ENCODE measurements around the gene PAFAH1B1. TPM values are rescaled to one million over a fixed set of nuclear protein-coding genes. Genes with fewer than 3 reads are reported as not detected.

The PAFAH1B1 gene
- total RNA-seq, 1 experiment from 2014 or later: 66.4 TPM

GRCh38 chr17:2711608-2712299 is 118.3 kb downstream of the PAFAH1B1 start, which contains the start of gene CLUH:
CLUH (minus strand) TSS chr17:2711764; CDS start chr17:2711661, 103 bp downstream.
- Histone ChIP-seq H3K36me3 (no peaks in the 10 kb centered on the region), H3K27me3 (no peaks in the 10 kb centered on the region), H3K9me3 (no peaks in the 10 kb centered on the region), H3K4me3 (peak within 1 kb of the TSS; percentile 65)
- peak; percentile 93 for DNase-seq

- Histone ChIP-seq H3K27me3 (no peaks in the 10 kb centered on the region), H3K9me3 (no peaks in the 10 kb centered on the region), H3K4me3 (peak overlapping the region; percentile 65), H3K36me3 (no peaks in the 10 kb centered on the region)
- DNase-seq: no peak
These were observed 119.0 kb downstream of the PAFAH1B1 start for GRCh38 chr17:2712300-2713043.

- DNase-seq: no peak
- H3K27me3 ChIP-seq: no peaks in the 10 kb centered on the region
- no peaks in the 10 kb centered on the region for H3K9me3 ChIP-seq
These were observed 120.4 kb downstream of the PAFAH1B1 start for GRCh38 chr17:2713881-2714280.

GRCh38 chr17:2716649-2717048 is 123.2 kb downstream of the PAFAH1B1 start:
- no peak overlapping the region for H3K4me3 ChIP-seq
- H3K27me3 ChIP-seq: no peaks in the 10 kb centered on the region
- H3K36me3 ChIP-seq: no peaks in the 10 kb centered on the region
- H3K9me3 ChIP-seq: no peaks in the 10 kb centered on the region
- no peak for DNase-seq

More at GRCh38 chr17:2713881-2714280, 120.4 kb downstream of the PAFAH1B1 start:
- Histone ChIP-seq H3K4me3 (no peak overlapping the region), H3K36me3 (no peaks in the 10 kb centered on the region)

GRCh38 chr17:2718150-2718938 is 124.9 kb downstream of the PAFAH1B1 start:
- Histone ChIP-seq H3K36me3 (no peaks in the 10 kb centered on the region), H3K4me3 (no peak overlapping the region), H3K27me3 (no peaks in the 10 kb centered on the region), H3K9me3 (no peaks in the 10 kb centered on the region)
- no peak for DNase-seq

GRCh38 chr17:2719861-2720260 is 126.4 kb downstream of the PAFAH1B1 start:
- no peaks in the 10 kb centered on the region for H3K36me3 ChIP-seq
- DNase-seq: no peak
- no peaks in the 10 kb centered on the region for H3K9me3 ChIP-seq

GRCh38 chr17:2721603-2722002 is 128.1 kb downstream of the PAFAH1B1 start:
- no peaks in the 10 kb centered on the region for H3K9me3 ChIP-seq
- 0 out of 2 replicates have a peak, but pooled peaks cover 7% of the 10 kb centered on the region for H3K27me3 ChIP-seq
- no peak for DNase-seq
- no peak overlapping the region for H3K4me3 ChIP-seq
- H3K36me3 ChIP-seq: no peaks in the 10 kb centered on the region

More at GRCh38 chr17:2719861-2720260, 126.4 kb downstream of the PAFAH1B1 start:
- H3K4me3 ChIP-seq: no peak overlapping the region
- H3K27me3 ChIP-seq: 0 out of 2 replicates have a peak, but pooled peaks cover under 1% of the 10 kb centered on the region

- no peaks in the 10 kb centered on the region for H3K36me3 ChIP-seq
- H3K27me3 ChIP-seq: 0 out of 2 replicates have a peak, but pooled peaks cover 7% of the 10 kb centered on the region
- H3K9me3 ChIP-seq: no peaks in the 10 kb centered on the region
- no peak for DNase-seq
- no peak overlapping the region for H3K4me3 ChIP-seq
These were observed 129.2 kb downstream of the PAFAH1B1 start for GRCh38 chr17:2722611-2723010.

- no peak for DNase-seq
- no peak overlapping the region for H3K4me3 ChIP-seq
- H3K27me3 ChIP-seq: 0 out of 2 replicates have a peak, but pooled peaks cover 7% of the 10 kb centered on the region
- H3K9me3 ChIP-seq: no peaks in the 10 kb centered on the region
- H3K36me3 ChIP-seq: no peaks in the 10 kb centered on the region
These were observed 130.1 kb downstream of the PAFAH1B1 start for GRCh38 chr17:2723505-2723996.

GRCh38 chr17:2723997-2724783 is 130.7 kb downstream of the PAFAH1B1 start:
- Histone ChIP-seq H3K4me3 (no peak overlapping the region), H3K36me3 (no peaks in the 10 kb centered on the region), H3K9me3 (no peaks in the 10 kb centered on the region), H3K27me3 (0 out of 2 replicates have a peak, but pooled peaks cover 7% of the 10 kb centered on the region)
- no peak for DNase-seq

- H3K4me3 ChIP-seq: no peak overlapping the region
- 0 out of 2 replicates have a peak, but pooled peaks cover 7% of the 10 kb centered on the region for H3K27me3 ChIP-seq
- H3K36me3 ChIP-seq: no peaks in the 10 kb centered on the region
- no peaks in the 10 kb centered on the region for H3K9me3 ChIP-seq
- DNase-seq: peak; percentile 28
These were observed 131.3 kb downstream of the PAFAH1B1 start for GRCh38 chr17:2724784-2725164.

GRCh38 chr17:2730764-2731353 is 137.4 kb downstream of the PAFAH1B1 start:
- DNase-seq: no peak
- Histone ChIP-seq H3K27me3 (no peaks in the 10 kb centered on the region), H3K4me3 (no peak overlapping the region), H3K9me3 (no peaks in the 10 kb centered on the region), H3K36me3 (no peaks in the 10 kb centered on the region)

GRCh38 chr17:2731807-2732206 is 138.4 kb downstream of the PAFAH1B1 start:
- Histone ChIP-seq H3K9me3 (no peaks in the 10 kb centered on the region), H3K4me3 (no peak overlapping the region), H3K27me3 (no peaks in the 10 kb centered on the region), H3K36me3 (no peaks in the 10 kb centered on the region)
- DNase-seq: no peak

GRCh38 chr17:2734939-2735338 is 141.5 kb downstream of the PAFAH1B1 start:
- H3K9me3 ChIP-seq: no peaks in the 10 kb centered on the region
- H3K4me3 ChIP-seq: no peak overlapping the region
- no peaks in the 10 kb centered on the region for H3K36me3 ChIP-seq
- H3K27me3 ChIP-seq: no peaks in the 10 kb centered on the region
- no peak for DNase-seq

Data from MG63 (cell line).